GM12891 (cell line): ENCODE measurements around the gene ZYG11A.

ENCODE experiments used
- DNase-seq: peaks from one replicate; pipeline ENCODE4 v3.0.0; 2011; ENCODE audit warnings: low spot score; ENCODE audit not compliant: insufficient read length
- FAIRE-seq: peaks from 2 replicates; lab custom pipeline; 2011; peaks lifted over from hg19 to GRCh38; lab: Jason Lieb, UNC
- PAX5 ChIP-seq: IDR thresholded peaks from 2 replicates; pipeline ENCODE4 v1.6.1; 2011; ENCODE audit warnings: low read length, moderate library complexity, mild to moderate bottlenecking; ENCODE audit not compliant: insufficient read depth, severe bottlenecking
- POLR2A ChIP-seq: IDR thresholded peaks from 2 replicates; pipeline ENCODE4 v1.6.1; 2011; ENCODE audit warnings: low read depth, low read length, control low read depth
- POLR2AphosphoS5 ChIP-seq: IDR thresholded peaks from 2 replicates; pipeline ENCODE4 v1.6.1; 2011; ENCODE audit warnings: low read depth, low read length, control low read depth
- POU2F2 ChIP-seq: IDR thresholded peaks from 2 replicates; pipeline ENCODE4 v1.6.1; 2011; ENCODE audit warnings: low read depth, mild to moderate bottlenecking, control low read depth, low read length, moderate library complexity
- SPI1 ChIP-seq: IDR thresholded peaks from 2 replicates; pipeline ENCODE4 v1.6.1; 2011; ENCODE audit warnings: low read depth, low read length, control low read depth
- TAF1 ChIP-seq: IDR thresholded peaks from 2 replicates; pipeline ENCODE4 v1.6.1; 2011; ENCODE audit warnings: low read depth, low read length, control low read depth

Gene ZYG11A

GRCh38 chr1:52907068-52907811 lies 64.7 kb downstream of the ZYG11A start:
- TF ChIP-seq SPI1 (no peak), PAX5 (no peak), TAF1 (no peak), POLR2A (no peak), POLR2AphosphoS5 (no peak), POU2F2 (no peak)
- FAIRE-seq, result no peak
- no peak for DNase-seq

GRCh38 chr1:52907812-52908153 lies 65.2 kb downstream of the ZYG11A start:
- DNase-seq, result no peak
- no peak for TF ChIP-seq POU2F2
- TF ChIP-seq SPI1, result no peak
- TF ChIP-seq POLR2A, result no peak
- no peak for TF ChIP-seq TAF1
- TF ChIP-seq POLR2AphosphoS5, result no peak
- TF ChIP-seq PAX5, result no peak
- FAIRE-seq, result no peak

GRCh38 chr1:52911541-52911940 lies 69.0 kb downstream of the ZYG11A start:
- DNase-seq, result no peak
- FAIRE-seq, result no peak
- TF ChIP-seq POLR2AphosphoS5 (no peak), PAX5 (no peak), SPI1 (no peak)

- no peak for TF ChIP-seq SPI1
- no peak for DNase-seq
- no peak for FAIRE-seq
Observed at GRCh38 chr1:52913014-52913413, 70.5 kb downstream of the ZYG11A start.

- TF ChIP-seq POU2F2, result no peak
- no peak for TF ChIP-seq TAF1
- TF ChIP-seq SPI1, result no peak
- TF ChIP-seq POLR2AphosphoS5, result no peak
- no peak for TF ChIP-seq POLR2A
- TF ChIP-seq PAX5, result no peak
- no peak for FAIRE-seq
- DNase-seq, result no peak
Observed at GRCh38 chr1:52913537-52913936, 71.0 kb downstream of the ZYG11A start.

GRCh38 chr1:52914463-52914862 lies 71.9 kb downstream of the ZYG11A start:
- FAIRE-seq, result no peak
- no peak for DNase-seq
- TF ChIP-seq PAX5, result no peak
- no peak for TF ChIP-seq TAF1
- TF ChIP-seq POLR2AphosphoS5, result no peak
- no peak for TF ChIP-seq POLR2A

GRCh38 chr1:52915211-52915854 lies 72.8 kb downstream of the ZYG11A start:
- no peak for TF ChIP-seq POLR2A
- TF ChIP-seq TAF1, result no peak
- TF ChIP-seq PAX5, result no peak
- no peak for TF ChIP-seq SPI1
- TF ChIP-seq POU2F2, result no peak
- no peak for TF ChIP-seq POLR2AphosphoS5
- DNase-seq, result no peak
- FAIRE-seq, result no peak

- FAIRE-seq, result no peak
- TF ChIP-seq POLR2A (no peak), PAX5 (no peak), TAF1 (no peak), POLR2AphosphoS5 (no peak), POU2F2 (no peak), SPI1 (no peak)
- no peak for DNase-seq
Observed at GRCh38 chr1:52915855-52916220, 73.3 kb downstream of the ZYG11A start.

GRCh38 chr1:52916241-52916975 lies 73.8 kb downstream of the ZYG11A start:
- FAIRE-seq (no peak), DNase-seq (no peak)
- no peak for TF ChIP-seq POLR2A
- TF ChIP-seq TAF1, result no peak
- TF ChIP-seq PAX5, result no peak
- no peak for TF ChIP-seq POLR2AphosphoS5
- no peak for TF ChIP-seq POU2F2
- no peak for TF ChIP-seq SPI1

- DNase-seq, result no peak
- no peak for FAIRE-seq
- TF ChIP-seq TAF1, result no peak
- TF ChIP-seq SPI1, result no peak
- no peak for TF ChIP-seq POLR2AphosphoS5
- no peak for TF ChIP-seq POU2F2
- TF ChIP-seq PAX5, result no peak
- TF ChIP-seq POLR2A, result no peak
Observed at GRCh38 chr1:52917156-52917555, 74.6 kb downstream of the ZYG11A start.
